Esophagus squamous epithelium (tissue), 5 donors: Measurements from ENCODE around the gene STX1B. TPM values are rescaled to one million over a fixed set of nuclear protein-coding genes. Genes with fewer than 3 reads are reported as not detected.
A peak's percentile ranks its signal among the peaks of the same experiment; 100 is the strongest.

Experiments used
- DNase-seq: peaks from one replicate; lab custom pipeline; 2025; lab: John Stamatoyannopoulos, UW
- H3K27ac ChIP-seq, 4 donors: fragments of 200-600 bp; sonication (generic); one replicate each; pipeline ENCODE4 v1.5.1; 2016 to 2019; ENCODE audit warnings: mild to moderate bottlenecking in 1 of 4
- H3K27me3 ChIP-seq, 4 donors: fragments of 200-600 bp; sonication (generic); 1 replicate in 3 of 4; 2 replicates in 1 of 4; pipeline versions ENCODE4 v1.5.1 to v1.6.0; 2017 to 2021; ENCODE audit warnings: antibody characterized with exemption in 1 of 4
- H3K36me3 ChIP-seq, 3 donors: fragments of 200-600 bp; sonication (generic); one replicate each; pipeline ENCODE4 v1.5.1; 2016 to 2019
- H3K4me1 ChIP-seq, 3 donors: fragments of 200-600 bp; sonication (generic); one replicate each; pipeline ENCODE4 v1.5.1; 2017 to 2019
- H3K4me3 ChIP-seq, 4 donors: fragments of 200-600 bp; sonication (generic); 1 replicate in 3 of 4; 2 replicates in 1 of 4; pipeline ENCODE4 v1.5.1; 2016 to 2019; ENCODE audit warnings: mild to moderate bottlenecking in 2 of 4, moderate library complexity in 1 of 4
- H3K9me3 ChIP-seq, 3 donors: fragments of 200-600 bp; sonication (generic); one replicate each; pipeline ENCODE4 v1.5.1; 2016 to 2019
- CTCF ChIP-seq, 6 experiments: fragments of 450-650 bp in 4 of 6; fragments of 200-600 bp in 2 of 6; sonication (generic) in 2 of 6; IDR thresholded peaks; one replicate each; pipeline ENCODE4 v1.5.1; 2016 to 2019; ENCODE audit warnings: antibody characterized with exemption in 6 of 6, mild to moderate bottlenecking in 4 of 6, moderate library complexity in 4 of 6
- POLR2A ChIP-seq, 4 donors: fragments of 450-650 bp; IDR thresholded peaks; one replicate each; pipeline ENCODE4 v1.6.1; 2017; ENCODE audit warnings: antibody characterized with exemption in 4 of 4, mild to moderate bottlenecking in 4 of 4, moderate library complexity in 3 of 4
- WGBS, 2 donors: methylation state at CpG; one replicate each; pipeline ENCODE4 v1.1.5; 2018; 5-methylcytosine and 5-hydroxymethylcytosine counted together
- intact Hi-C: fragments of 100-400 bp; cut with DNase I; formaldehyde crosslinking; loops from one replicate; pipeline ENCODE4 v1.15.0; 2022
- total RNA-seq, 4 donors: library from RNA; depleted of rRNA; stranded (reverse); fragments of >200 nt; gene quantifications; one replicate each; pipeline ENCODE4 v1.1.0, GENCODE V29; 2016
- donor health status: DM: yes; HTN: yes; CAD: no.

STX1B gene
- total RNA-seq, 4 donors from 2014 or later, result 0.06 to 1.5 (median 0.20) TPM

GRCh38 chr16:31004658-31005057 is 5.8 kb downstream of the STX1B start:
- Histone ChIP-seq H3K4me3 (no peak overlapping the region), H3K27me3 (peaks cover 0 to 34% (median 0%) of the 10 kb centered on the region in 4 donors), H3K27ac (no peak overlapping the region), H3K9me3 (no peaks in the 10 kb centered on the region), H3K36me3 (no peaks in the 10 kb centered on the region), H3K4me1 (peaks cover 17 to 42% (median 21%) of the 10 kb centered on the region in 3 donors)
- no peak for TF ChIP-seq POLR2A (IDR thresholded peaks at IDR 0.05)
- no peak for TF ChIP-seq CTCF (IDR thresholded peaks at IDR 0.05)
- WGBS, 2 donors, result 80 to 84% methylated on average over 1 to 2 of the region's 2 CpGs
- no peak for DNase-seq
- intact Hi-C loops, result no loop called here

GRCh38 chr16:31003744-31004143 is 6.7 kb downstream of the STX1B start:
- TF ChIP-seq POLR2A (IDR thresholded peaks at IDR 0.05) (no peak), CTCF (IDR thresholded peaks at IDR 0.05) (no peak)
- intact Hi-C loops, result no loop called here
- Histone ChIP-seq H3K27ac (peak overlapping the region in 1 of 4 donors; percentile 82), H3K4me1 (peaks cover 17 to 50% (median 21%) of the 10 kb centered on the region in 3 donors), H3K4me3 (no peak overlapping the region), H3K27me3 (peaks cover 0 to 25% (median 0%) of the 10 kb centered on the region in 4 donors), H3K9me3 (no peaks in the 10 kb centered on the region), H3K36me3 (no peaks in the 10 kb centered on the region)
- DNase-seq, result no peak
- 75 to 77% methylated on average over 6 of the region's 6 CpGs for WGBS, 2 donors

GRCh38 chr16:31002862-31003341 is 7.5 kb downstream of the STX1B start:
- 44 to 100% methylated on average over 2 to 6 of the region's 9 CpGs for WGBS, 2 donors
- peaks cover 0 to 17% (median 0%) of the 10 kb centered on the region in 4 donors for H3K27me3 ChIP-seq
- H3K4me1 ChIP-seq, result peaks cover 21 to 59% (median 29%) of the 10 kb centered on the region in 3 donors
- TF ChIP-seq POLR2A (IDR thresholded peaks at IDR 0.05) (no peak), CTCF (IDR thresholded peaks at IDR 0.05) (no peak)
- H3K4me3 ChIP-seq, result no peak overlapping the region
- DNase-seq, result no peak
- peak overlapping the region; percentile 38 to 82 (median 74) for H3K27ac ChIP-seq
- no peaks in the 10 kb centered on the region for H3K36me3 ChIP-seq
- H3K9me3 ChIP-seq, result no peaks in the 10 kb centered on the region
- intact Hi-C loops, result no loop called here

GRCh38 chr16:31002250-31002700 is 8.2 kb downstream of the STX1B start:
- Histone ChIP-seq H3K36me3 (no peaks in the 10 kb centered on the region), H3K9me3 (no peaks in the 10 kb centered on the region), H3K4me3 (peak overlapping the region in 2 of 4 donors; percentile 34 to 43), H3K27ac (peak overlapping the region; percentile 38 to 82 (median 78)), H3K27me3 (peaks cover 0 to 11% (median 0%) of the 10 kb centered on the region in 4 donors), H3K4me1 (peaks cover 27 to 65% (median 35%) of the 10 kb centered on the region in 3 donors)
- DNase-seq, result no peak
- WGBS, 2 donors, result 15 to 68% methylated on average over 5 to 8 of the region's 10 CpGs
- TF ChIP-seq POLR2A (IDR thresholded peaks at IDR 0.05) (peak in 1 of 4 donors; percentile 22), CTCF (IDR thresholded peaks at IDR 0.05) (no peak)
- intact Hi-C loops, result no loop called here

GRCh38 chr16:31001507-31002249 is 8.8 kb downstream of the STX1B start:
- peaks cover 0 to 6% (median 0%) of the 10 kb centered on the region in 4 donors for H3K27me3 ChIP-seq
- TF ChIP-seq CTCF (IDR thresholded peaks at IDR 0.05), result no peak
- TF ChIP-seq POLR2A (IDR thresholded peaks at IDR 0.05), result no peak
- peaks cover 31 to 71% (median 36%) of the 10 kb centered on the region in 3 donors for H3K4me1 ChIP-seq
- no peaks in the 10 kb centered on the region for H3K9me3 ChIP-seq
- peak overlapping the region; percentile 38 to 82 (median 78) for H3K27ac ChIP-seq
- intact Hi-C loops, result no loop called here
- 21 to 45% methylated on average over 13 to 14 of the region's 16 CpGs for WGBS, 2 donors
- peak overlapping the region in 3 of 4 donors; percentile 23 to 43 (median 34) for H3K4me3 ChIP-seq
- DNase-seq, result no peak
- H3K36me3 ChIP-seq, result no peaks in the 10 kb centered on the region
